A549 (cell line): Measurements from ENCODE around the gene NPFFR1.

Experiments used
- CHD2 ChIP-seq: fragments of 150-350 bp; IDR thresholded peaks from 2 replicates; pipeline ENCODE4 v1.6.1; 2014; ENCODE audit warnings: low read length; ENCODE audit not compliant: partially characterized antibody
- EP300 ChIP-seq, 2 experiments: fragments of >200 bp; sonication (Bioruptor Twin); formaldehyde crosslinking; IDR thresholded peaks; 2 replicates in 1 of 2; 3 replicates in 1 of 2; pipeline ENCODE4 v1.6.1; 2016 to 2017
- HOXA7 ChIP-seq: fragments of 250-450 bp; sonication (Bioruptor Pico); IDR thresholded peaks from 2 replicates; pipeline ENCODE4 v1.5.0; 2020; ENCODE audit warnings: mild to moderate bottlenecking, moderate library complexity
- KDM5A ChIP-seq: fragments of 200-600 bp; sonication (generic); IDR thresholded peaks from 2 replicates; pipeline ENCODE4 v1.6.1; 2016; ENCODE audit warnings: antibody characterized with exemption, mild to moderate bottlenecking
- PBX3 ChIP-seq: IDR thresholded peaks from 2 replicates; pipeline ENCODE4 v1.6.1; 2012
- POLR2A ChIP-seq: IDR thresholded peaks from 2 replicates; pipeline ENCODE4 v1.6.1; 2012; ENCODE audit warnings: mild to moderate bottlenecking, low read length
- RCOR1 ChIP-seq: fragments of 150-350 bp; IDR thresholded peaks from 2 replicates; pipeline ENCODE4 v1.6.1; 2014; ENCODE audit warnings: antibody characterized with exemption, low read length, low read depth
- SMC3 ChIP-seq: fragments of >200 bp; sonication (Bioruptor Twin); formaldehyde crosslinking; IDR thresholded peaks from 3 replicates; pipeline ENCODE4 v1.6.1; 2018; ENCODE audit warnings: inconsistent platforms
- TF ChIP-seq, protein P1 (sequence below): fragments of >200 bp; sonication (Bioruptor Twin); formaldehyde crosslinking; IDR thresholded peaks from 3 replicates; pipeline ENCODE4 v1.5.1; 2016

DNA sequence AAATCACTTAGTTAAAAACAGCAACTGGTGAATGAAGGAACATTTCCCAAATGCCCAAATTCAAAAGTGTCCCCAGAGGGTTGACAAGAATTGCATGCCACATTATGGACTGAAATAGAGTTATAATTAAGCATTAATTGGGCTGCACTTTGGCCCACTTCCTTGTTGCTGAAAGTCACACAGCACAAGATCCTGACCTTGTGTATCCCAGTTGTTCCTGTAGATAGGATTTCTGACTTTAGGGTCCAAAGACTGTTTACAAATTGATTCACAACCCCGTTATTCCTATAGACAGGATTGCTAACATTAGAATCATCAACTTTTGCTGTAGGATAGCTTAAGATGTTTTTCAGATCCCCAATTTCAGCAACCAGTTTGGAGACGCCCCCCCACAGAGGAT, 31.5 kb upstream of the NPFFR1 start:
- no peak for TF ChIP-seq PBX3
- no peak for TF ChIP-seq CHD2
- no peak for TF ChIP-seq HOXA7
- TF ChIP-seq RCOR1 = no peak
- TF ChIP-seq, protein P1, sequence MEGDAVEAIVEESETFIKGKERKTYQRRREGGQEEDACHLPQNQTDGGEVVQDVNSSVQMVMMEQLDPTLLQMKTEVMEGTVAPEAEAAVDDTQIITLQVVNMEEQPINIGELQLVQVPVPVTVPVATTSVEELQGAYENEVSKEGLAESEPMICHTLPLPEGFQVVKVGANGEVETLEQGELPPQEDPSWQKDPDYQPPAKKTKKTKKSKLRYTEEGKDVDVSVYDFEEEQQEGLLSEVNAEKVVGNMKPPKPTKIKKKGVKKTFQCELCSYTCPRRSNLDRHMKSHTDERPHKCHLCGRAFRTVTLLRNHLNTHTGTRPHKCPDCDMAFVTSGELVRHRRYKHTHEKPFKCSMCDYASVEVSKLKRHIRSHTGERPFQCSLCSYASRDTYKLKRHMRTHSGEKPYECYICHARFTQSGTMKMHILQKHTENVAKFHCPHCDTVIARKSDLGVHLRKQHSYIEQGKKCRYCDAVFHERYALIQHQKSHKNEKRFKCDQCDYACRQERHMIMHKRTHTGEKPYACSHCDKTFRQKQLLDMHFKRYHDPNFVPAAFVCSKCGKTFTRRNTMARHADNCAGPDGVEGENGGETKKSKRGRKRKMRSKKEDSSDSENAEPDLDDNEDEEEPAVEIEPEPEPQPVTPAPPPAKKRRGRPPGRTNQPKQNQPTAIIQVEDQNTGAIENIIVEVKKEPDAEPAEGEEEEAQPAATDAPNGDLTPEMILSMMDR = no peak
- TF ChIP-seq KDM5A = no peak
- no peak for TF ChIP-seq POLR2A
- no peak for TF ChIP-seq SMC3
- TF ChIP-seq EP300 (IDR thresholded peaks at IDR 0.05) = no peak
